Gastroesophageal sphincter (tissue), 2 donors: ENCODE results near the gene CALU.

Experiments
- EP300 ChIP-seq: sonication (generic); formaldehyde crosslinking; IDR thresholded peaks from one replicate; pipeline ENCODE4 v1.6.1; 2017; ENCODE audit warnings: antibody characterized with exemption, mild to moderate bottlenecking
- POLR2A ChIP-seq, 2 donors: fragments of 450-650 bp; IDR thresholded peaks; one replicate each; pipeline ENCODE4 v1.6.1; 2017; ENCODE audit warnings: antibody characterized with exemption in 2 of 2, mild to moderate bottlenecking in 2 of 2, moderate library complexity in 1 of 2

GRCh38 chr7:128744366-128744905, 5.3 kb downstream of the CALU start:
- no peak for TF ChIP-seq EP300
- no peak for TF ChIP-seq POLR2A (IDR thresholded peaks at IDR 0.05)
